ENCODE data around the gene SCN9A.

The SCN9A gene

GRCh38 chr2:166302036-166302435, 73.7 kb downstream of the SCN9A start:
- no peak overlapping the region for H3K23ac ChIP-seq (ENCODE audit: low read length)
- H2AFZ ChIP-seq (ENCODE audit: insufficient read depth, low read length, poor library complexity), result no peak overlapping the region
- no peaks in the 10 kb centered on the region for H3K79me2 ChIP-seq (ENCODE audit: control insufficient read depth, insufficient read depth, low read length, poor library complexity)
- no peak overlapping the region for H3K14ac ChIP-seq (ENCODE audit: low read length)
- no peaks in the 10 kb centered on the region for H3K36me3 ChIP-seq (ENCODE audit: control insufficient read depth in 1 of 2, insufficient read depth in 2 of 2, low read length in 2 of 2)
- no peak overlapping the region for H4K8ac ChIP-seq (ENCODE audit: low read depth, low read length)
- H2BK120ac ChIP-seq (ENCODE audit: insufficient read depth, low read length, poor library complexity), result no peak overlapping the region
- H3K9ac ChIP-seq (ENCODE audit: low read length), result no peak overlapping the region
- no peak overlapping the region for H2BK5ac ChIP-seq (ENCODE audit: low read depth, low read length, poor library complexity)
- no peak overlapping the region for H4K91ac ChIP-seq (ENCODE audit: low read depth, low read length)
- H3K9me3 ChIP-seq (ENCODE audit: insufficient read depth, low read depth, low read length), result no peaks in the 10 kb centered on the region
- no CpG with 5 or more reads among the region's 3 CpGs for WGBS (ENCODE audit: extremely low coverage, insufficient coverage, insufficient read length)
- no peak overlapping the region for H3K4me2 ChIP-seq (ENCODE audit: low read length)
- H4K12ac ChIP-seq (ENCODE audit: low read depth, low read length), result no peak overlapping the region
- no peak overlapping the region for H2BK12ac ChIP-seq (ENCODE audit: low read length)
- H3K4me3 ChIP-seq (ENCODE audit: low read depth, low read length), result no peak overlapping the region
- no peak overlapping the region for H2AK5ac ChIP-seq (ENCODE audit: low read length)
- H3K27me3 ChIP-seq (ENCODE audit: insufficient read depth, low read length), result no peaks in the 10 kb centered on the region
- H3K79me1 ChIP-seq (ENCODE audit: low read length), result no peaks in the 10 kb centered on the region
- no peak overlapping the region for H3K27ac ChIP-seq (ENCODE audit: low read depth, low read length)
- no peak overlapping the region for H3K4ac ChIP-seq (ENCODE audit: low read depth, low read length)
- H3K4me1 ChIP-seq (ENCODE audit: control insufficient read depth in 1 of 2, insufficient read depth in 2 of 2, low read length in 2 of 2), result no peaks in the 10 kb centered on the region
- H3K18ac ChIP-seq (ENCODE audit: low read length), result no peak overlapping the region
- no peak for DNase-seq

GRCh38 chr2:166297951-166298350, 77.8 kb downstream of the SCN9A start:
- H3K4me3 ChIP-seq (ENCODE audit: low read depth, low read length), result no peak overlapping the region
- no CpG with 5 or more reads among the region's 2 CpGs for WGBS (ENCODE audit: extremely low coverage, insufficient coverage, insufficient read length)

GRCh38 chr2:166293984-166294383, 81.8 kb downstream of the SCN9A start:
- Histone ChIP-seq H4K8ac (ENCODE audit: low read depth, low read length) (no peak overlapping the region), H4K91ac (ENCODE audit: low read depth, low read length) (no peak overlapping the region), H2BK12ac (ENCODE audit: low read length) (no peak overlapping the region), H3K18ac (ENCODE audit: low read length) (no peak overlapping the region), H3K14ac (ENCODE audit: low read length) (no peak overlapping the region), H3K27ac (ENCODE audit: low read depth, low read length) (no peak overlapping the region), H3K79me1 (ENCODE audit: low read length) (no peaks in the 10 kb centered on the region), H2AK5ac (ENCODE audit: low read length) (no peak overlapping the region), H3K9me3 (ENCODE audit: insufficient read depth, low read depth, low read length) (no peaks in the 10 kb centered on the region), H3K36me3 (ENCODE audit: control insufficient read depth in 1 of 2, insufficient read depth in 2 of 2, low read length in 2 of 2) (no peaks in the 10 kb centered on the region), H2BK120ac (ENCODE audit: insufficient read depth, low read length, poor library complexity) (no peak overlapping the region), H4K12ac (ENCODE audit: low read depth, low read length) (no peak overlapping the region), H3K27me3 (ENCODE audit: insufficient read depth, low read length) (no peaks in the 10 kb centered on the region), H3K4me2 (ENCODE audit: low read length) (no peak overlapping the region), H3K23ac (ENCODE audit: low read length) (no peak overlapping the region), H3K79me2 (ENCODE audit: control insufficient read depth, insufficient read depth, low read length, poor library complexity) (no peaks in the 10 kb centered on the region), H3K4me3 (ENCODE audit: low read depth, low read length) (no peak overlapping the region), H3K4ac (ENCODE audit: low read depth, low read length) (no peak overlapping the region), H2BK5ac (ENCODE audit: low read depth, low read length, poor library complexity) (no peak overlapping the region), H3K9ac (ENCODE audit: low read length) (no peak overlapping the region), H3K4me1 (ENCODE audit: control insufficient read depth in 1 of 2, insufficient read depth in 2 of 2, low read length in 2 of 2) (no peaks in the 10 kb centered on the region), H2AFZ (ENCODE audit: insufficient read depth, low read length, poor library complexity) (no peak overlapping the region)
- no peak for DNase-seq
- WGBS (ENCODE audit: extremely low coverage, insufficient coverage, insufficient read length), result no CpG with 5 or more reads among the region's 1 CpG

More at GRCh38 chr2:166297951-166298350, 77.8 kb downstream of the SCN9A start:
- no peaks in the 10 kb centered on the region for H3K79me1 ChIP-seq (ENCODE audit: low read length)
- no peak overlapping the region for H2BK120ac ChIP-seq (ENCODE audit: insufficient read depth, low read length, poor library complexity)
- H3K23ac ChIP-seq (ENCODE audit: low read length), result no peak overlapping the region
- no peak overlapping the region for H4K8ac ChIP-seq (ENCODE audit: low read depth, low read length)
- no peak overlapping the region for H2BK5ac ChIP-seq (ENCODE audit: low read depth, low read length, poor library complexity)
- H3K4ac ChIP-seq (ENCODE audit: low read depth, low read length), result no peak overlapping the region
- no peak overlapping the region for H3K9ac ChIP-seq (ENCODE audit: low read length)
- no peaks in the 10 kb centered on the region for H3K79me2 ChIP-seq (ENCODE audit: control insufficient read depth, insufficient read depth, low read length, poor library complexity)
- no peak overlapping the region for H3K4me2 ChIP-seq (ENCODE audit: low read length)
- H2AFZ ChIP-seq (ENCODE audit: insufficient read depth, low read length, poor library complexity), result no peak overlapping the region
- H3K36me3 ChIP-seq (ENCODE audit: control insufficient read depth in 1 of 2, insufficient read depth in 2 of 2, low read length in 2 of 2), result no peaks in the 10 kb centered on the region
- H3K9me3 ChIP-seq (ENCODE audit: insufficient read depth, low read depth, low read length), result no peaks in the 10 kb centered on the region
- no peak for DNase-seq
- H3K27me3 ChIP-seq (ENCODE audit: insufficient read depth, low read length), result no peaks in the 10 kb centered on the region
- H4K12ac ChIP-seq (ENCODE audit: low read depth, low read length), result no peak overlapping the region
- H4K91ac ChIP-seq (ENCODE audit: low read depth, low read length), result no peak overlapping the region
- H3K14ac ChIP-seq (ENCODE audit: low read length), result no peak overlapping the region
- H3K27ac ChIP-seq (ENCODE audit: low read depth, low read length), result no peak overlapping the region
- H2AK5ac ChIP-seq (ENCODE audit: low read length), result no peak overlapping the region
- no peak overlapping the region for H2BK12ac ChIP-seq (ENCODE audit: low read length)
- H3K18ac ChIP-seq (ENCODE audit: low read length), result no peak overlapping the region
- no peaks in the 10 kb centered on the region for H3K4me1 ChIP-seq (ENCODE audit: control insufficient read depth in 1 of 2, insufficient read depth in 2 of 2, low read length in 2 of 2)

DNA sequence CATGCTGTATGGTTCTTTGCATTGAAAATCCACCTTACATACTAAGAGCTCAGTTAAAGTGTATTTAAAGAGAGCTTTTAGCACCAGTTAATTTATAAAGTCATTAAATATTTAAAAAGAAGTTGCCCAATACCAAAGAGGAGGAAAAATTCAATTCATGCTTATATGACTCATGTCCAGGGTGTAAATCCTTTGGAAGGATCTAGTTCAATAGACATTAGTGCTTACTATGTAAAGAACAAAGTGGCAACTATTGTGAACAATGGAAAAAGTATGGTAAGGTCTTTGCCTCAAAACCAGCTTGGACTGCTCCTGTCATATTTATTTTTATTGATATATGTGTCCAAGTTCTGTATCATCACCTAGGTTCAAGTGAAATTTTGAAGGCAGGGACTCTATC, 90.5 kb downstream of the SCN9A start:
- no peak for DNase-seq
- Histone ChIP-seq H3K4me3 (ENCODE audit: low read depth, low read length) (no peak overlapping the region), H4K91ac (ENCODE audit: low read depth, low read length) (no peak overlapping the region)

More for the DNA sequence above, 90.5 kb downstream of the SCN9A start:
- Histone ChIP-seq H3K4ac (ENCODE audit: low read depth, low read length) (no peak overlapping the region), H3K36me3 (ENCODE audit: control insufficient read depth in 1 of 2, insufficient read depth in 2 of 2, low read length in 2 of 2) (no peaks in the 10 kb centered on the region), H2AK5ac (ENCODE audit: low read length) (no peak overlapping the region), H2AFZ (ENCODE audit: insufficient read depth, low read length, poor library complexity) (no peak overlapping the region), H3K14ac (ENCODE audit: low read length) (no peak overlapping the region), H4K8ac (ENCODE audit: low read depth, low read length) (no peak overlapping the region), H2BK120ac (ENCODE audit: insufficient read depth, low read length, poor library complexity) (no peak overlapping the region), H3K27ac (ENCODE audit: low read depth, low read length) (no peak overlapping the region), H3K79me1 (ENCODE audit: low read length) (no peaks in the 10 kb centered on the region), H3K4me1 (ENCODE audit: control insufficient read depth in 1 of 2, insufficient read depth in 2 of 2, low read length in 2 of 2) (no peaks in the 10 kb centered on the region), H2BK12ac (ENCODE audit: low read length) (no peak overlapping the region), H3K79me2 (ENCODE audit: control insufficient read depth, insufficient read depth, low read length, poor library complexity) (no peaks in the 10 kb centered on the region), H3K9ac (ENCODE audit: low read length) (no peak overlapping the region), H3K4me2 (ENCODE audit: low read length) (no peak overlapping the region), H3K9me3 (ENCODE audit: insufficient read depth, low read depth, low read length) (no peaks in the 10 kb centered on the region), H3K27me3 (ENCODE audit: insufficient read depth, low read length) (no peaks in the 10 kb centered on the region), H3K18ac (ENCODE audit: low read length) (no peak overlapping the region), H3K23ac (ENCODE audit: low read length) (no peak overlapping the region), H2BK5ac (ENCODE audit: low read depth, low read length, poor library complexity) (no peak overlapping the region), H4K12ac (ENCODE audit: low read depth, low read length) (no peak overlapping the region)
